ENCODE results near the gene ATP6V1G3. TPM values are rescaled to one million over a fixed set of nuclear protein-coding genes. Genes with fewer than 3 reads are reported as not detected.

ATP6V1G3 gene
- total and polyA plus RNA-seq, 9 of the 15 experiments (the other 6 are each of a cell fraction or from before 2014, with no cell fraction given): 0.32 TPM; not detected in 8

- TF ChIP-seq, protein P1, sequence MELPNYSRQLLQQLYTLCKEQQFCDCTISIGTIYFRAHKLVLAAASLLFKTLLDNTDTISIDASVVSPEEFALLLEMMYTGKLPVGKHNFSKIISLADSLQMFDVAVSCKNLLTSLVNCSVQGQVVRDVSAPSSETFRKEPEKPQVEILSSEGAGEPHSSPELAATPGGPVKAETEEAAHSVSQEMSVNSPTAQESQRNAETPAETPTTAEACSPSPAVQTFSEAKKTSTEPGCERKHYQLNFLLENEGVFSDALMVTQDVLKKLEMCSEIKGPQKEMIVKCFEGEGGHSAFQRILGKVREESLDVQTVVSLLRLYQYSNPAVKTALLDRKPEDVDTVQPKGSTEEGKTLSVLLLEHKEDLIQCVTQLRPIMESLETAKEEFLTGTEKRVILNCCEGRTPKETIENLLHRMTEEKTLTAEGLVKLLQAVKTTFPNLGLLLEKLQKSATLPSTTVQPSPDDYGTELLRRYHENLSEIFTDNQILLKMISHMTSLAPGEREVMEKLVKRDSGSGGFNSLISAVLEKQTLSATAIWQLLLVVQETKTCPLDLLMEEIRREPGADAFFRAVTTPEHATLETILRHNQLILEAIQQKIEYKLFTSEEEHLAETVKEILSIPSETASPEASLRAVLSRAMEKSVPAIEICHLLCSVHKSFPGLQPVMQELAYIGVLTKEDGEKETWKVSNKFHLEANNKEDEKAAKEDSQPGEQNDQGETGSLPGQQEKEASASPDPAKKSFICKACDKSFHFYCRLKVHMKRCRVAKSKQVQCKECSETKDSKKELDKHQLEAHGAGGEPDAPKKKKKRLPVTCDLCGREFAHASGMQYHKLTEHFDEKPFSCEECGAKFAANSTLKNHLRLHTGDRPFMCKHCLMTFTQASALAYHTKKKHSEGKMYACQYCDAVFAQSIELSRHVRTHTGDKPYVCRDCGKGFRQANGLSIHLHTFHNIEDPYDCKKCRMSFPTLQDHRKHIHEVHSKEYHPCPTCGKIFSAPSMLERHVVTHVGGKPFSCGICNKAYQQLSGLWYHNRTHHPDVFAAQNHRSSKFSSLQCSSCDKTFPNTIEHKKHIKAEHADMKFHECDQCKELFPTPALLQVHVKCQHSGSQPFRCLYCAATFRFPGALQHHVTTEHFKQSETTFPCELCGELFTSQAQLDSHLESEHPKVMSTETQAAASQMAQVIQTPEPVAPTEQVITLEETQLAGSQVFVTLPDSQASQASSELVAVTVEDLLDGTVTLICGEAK (IDR thresholded peaks at IDR 0.05): peak; percentile 74
- TF ChIP-seq, protein P1 (CRISPR knock-in tag; IDR thresholded peaks at IDR 0.05): no peak
- TF ChIP-seq TCF3 (CRISPR knock-in tag; IDR thresholded peaks at IDR 0.05) (no peak), CREB3 (tag; conservative IDR thresholded peaks at IDR 0.05; ENCODE audit: low read depth) (no peak), NR0B1 (IDR thresholded peaks at IDR 0.05; ENCODE audit: partially characterized antibody) (no peak), ZKSCAN8 (CRISPR knock-in tag; IDR thresholded peaks at IDR 0.05) (no peak), SAFB2 (IDR thresholded peaks at IDR 0.05; ENCODE audit: borderline replicate concordance, low read depth, low read length, severe bottlenecking) (no peak), NUFIP1 (IDR thresholded peaks at IDR 0.05; ENCODE audit: partially characterized antibody) (no peak), TAL1 (IDR thresholded peaks at IDR 0.05) (no peak), ZNF408 (CRISPR knock-in tag; IDR thresholded peaks at IDR 0.05; ENCODE audit: low read depth) (no peak), CREB1 (IDR thresholded peaks at IDR 0.05) (no peak), CREB1 (CRISPR knock-in tag; IDR thresholded peaks at IDR 0.05) (no peak)
- TF ChIP-seq, protein P2, sequence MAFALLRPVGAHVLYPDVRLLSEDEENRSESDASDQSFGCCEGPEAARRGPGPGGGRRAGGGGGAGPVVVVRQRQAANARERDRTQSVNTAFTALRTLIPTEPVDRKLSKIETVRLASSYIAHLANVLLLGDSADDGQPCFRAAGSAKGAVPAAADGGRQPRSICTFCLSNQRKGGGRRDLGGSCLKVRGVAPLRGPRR (CRISPR knock-in tag; IDR thresholded peaks at IDR 0.05): no peak
Measured at GRCh38 chr1:198556971-198557370, 16.5 kb upstream of the ATP6V1G3 start (continued).

Data from K562 (cell line).